AG04450 (cell line): Measurements from ENCODE around the gene SPTLC2. TPM values are rescaled to one million over a fixed set of nuclear protein-coding genes. Genes with fewer than 3 reads are reported as not detected.

Experiments
- CTCF ChIA-PET: fragments of 300-600, 350-600 bp; formaldehyde crosslinking; extraction: SDS; loops from one replicate; lab custom pipeline; 2022; ENCODE audit warnings: antibody characterized with exemption, inconsistent platforms; lab: Charles Lee
- POLR2A ChIA-PET: fragments of 350-600 bp; formaldehyde crosslinking; extraction: SDS; loops from one replicate; lab custom pipeline; 2021; ENCODE audit warnings: antibody characterized with exemption, inconsistent platforms; lab: Yijun Ruan, JAX
- DNase-seq: peaks from one replicate; pipeline ENCODE4 v3.0.0-alpha.2; 2011; ENCODE audit warnings: low read depth, low spot score
- H3K27ac ChIP-seq: one replicate; pipeline ENCODE4 v1.5.1; 2012; ENCODE audit warnings: low read depth, low read length, control low read depth
- H3K27me3 ChIP-seq: one replicate; pipeline ENCODE4 v1.6.0; 2012; ENCODE audit warnings: low read length; ENCODE audit not compliant: control insufficient read depth, insufficient read depth
- H3K4me3 ChIP-seq: 2 replicates; pipeline ENCODE4 v1.5.1; 2011; ENCODE audit warnings: mild to moderate bottlenecking, low read depth, low read length, control low read depth
- H3K9me3 ChIP-seq: 2 replicates; pipeline ENCODE4 v1.5.1; 2012; ENCODE audit warnings: low read length; ENCODE audit not compliant: control insufficient read depth, insufficient read depth
- CTCF ChIP-seq: IDR thresholded peaks from 2 replicates; pipeline ENCODE4 v1.5.1; 2011; ENCODE audit warnings: low read depth, low read length, control low read depth, inconsistent platforms
- polyA plus RNA-seq: library from polyadenylated mRNA; depleted of rRNA; stranded (reverse); fragments of >200 nt; gene quantifications from 2 replicates; pipeline ENCODE4 v1.2.3, GENCODE V29; 2011

Gene SPTLC2
- polyA plus RNA-seq, 1 experiment: 41.3 TPM

GRCh38 chr14:77488558-77488957 is 127.9 kb downstream of the SPTLC2 start:
- no peak overlapping the region for H3K4me3 ChIP-seq
- peaks cover 6% of the 10 kb centered on the region for H3K27me3 ChIP-seq
- CTCF ChIA-PET: no interaction called here
- H3K9me3 ChIP-seq: no peaks in the 10 kb centered on the region
- no peak for TF ChIP-seq CTCF
- no peak overlapping the region for H3K27ac ChIP-seq
- POLR2A ChIA-PET: no interaction called here
- DNase-seq: no peak

- Histone ChIP-seq H3K27me3 (peaks cover 6% of the 10 kb centered on the region), H3K4me3 (no peak overlapping the region), H3K9me3 (no peaks in the 10 kb centered on the region), H3K27ac (no peak overlapping the region)
- DNase-seq: peak; percentile 20
- CTCF ChIA-PET: no interaction called here
- no peak for TF ChIP-seq CTCF
- POLR2A ChIA-PET: no interaction called here
Measured at GRCh38 chr14:77485901-77486678, 130.3 kb downstream of the SPTLC2 start.

- no peak for TF ChIP-seq CTCF
- CTCF ChIA-PET: no interaction called here
- Histone ChIP-seq H3K27me3 (peaks cover 6% of the 10 kb centered on the region), H3K4me3 (no peak overlapping the region), H3K9me3 (no peaks in the 10 kb centered on the region), H3K27ac (no peak overlapping the region)
- no peak for DNase-seq
- POLR2A ChIA-PET: no interaction called here
Measured at GRCh38 chr14:77485256-77485655, 131.2 kb downstream of the SPTLC2 start.

GRCh38 chr14:77482422-77482821 is 134.0 kb downstream of the SPTLC2 start:
- Histone ChIP-seq H3K27ac (no peak overlapping the region), H3K4me3 (no peak overlapping the region), H3K27me3 (peaks cover 8% of the 10 kb centered on the region), H3K9me3 (no peaks in the 10 kb centered on the region)
- POLR2A ChIA-PET: no interaction called here
- no peak for TF ChIP-seq CTCF
- no peak for DNase-seq
- CTCF ChIA-PET: interaction anchor here (1.1 to 1.7 kb wide), 2 partner anchors 23 to 1477 kb away, joined by 3 to 6 read pairs; no protein-coding TSS in a partner anchor

- ChIA-PET POLR2A (interaction anchor here (0.6 kb wide), 1 partner anchor 19 kb away, joined by 10 read pairs; no protein-coding TSS in a partner anchor), CTCF (interaction anchor here (0.8 to 1.6 kb wide), 2 partner anchors 19 to 72 kb away, joined by 3 to 10 read pairs; no protein-coding TSS in a partner anchor)
- no peak for DNase-seq
- no peak overlapping the region for H3K4me3 ChIP-seq
- peaks cover 25% of the 10 kb centered on the region for H3K27me3 ChIP-seq
- no peak overlapping the region for H3K27ac ChIP-seq
- H3K9me3 ChIP-seq: no peaks in the 10 kb centered on the region; the same call in 1 of the 2 replicates
- TF ChIP-seq CTCF: no peak
Measured at GRCh38 chr14:77478796-77479195, 137.6 kb downstream of the SPTLC2 start.
